Gastroesophageal sphincter (tissue), 3 donors: ENCODE data around the gene SDHA.
"Not testable (repeated sequence)": the region's sequence is repeated elsewhere in the genome, so short reads cannot be mapped to it uniquely, and the experiment has no call there.

ENCODE experiments used
- CTCF ChIP-seq, 4 experiments: fragments of 200-600 bp in 2 of 4; fragments of 450-650 bp in 2 of 4; sonication (generic) in 1 of 4; IDR thresholded peaks; one replicate each; pipeline ENCODE4 v1.5.1; 2017 to 2019; ENCODE audit warnings: antibody characterized with exemption in 4 of 4, mild to moderate bottlenecking in 2 of 4, moderate library complexity in 2 of 4
- EP300 ChIP-seq: sonication (generic); formaldehyde crosslinking; IDR thresholded peaks from one replicate; pipeline ENCODE4 v1.6.1; 2017; ENCODE audit warnings: antibody characterized with exemption, mild to moderate bottlenecking
- POLR2A ChIP-seq, 2 donors: fragments of 450-650 bp; IDR thresholded peaks; one replicate each; pipeline ENCODE4 v1.6.1; 2017; ENCODE audit warnings: antibody characterized with exemption in 2 of 2, mild to moderate bottlenecking in 2 of 2, moderate library complexity in 1 of 2
- POLR2AphosphoS5 ChIP-seq: sonication (generic); formaldehyde crosslinking; IDR thresholded peaks from one replicate; pipeline ENCODE4 v1.6.1; 2017; ENCODE audit warnings: antibody characterized with exemption

GRCh38 chr5:237931-238330, 19.8 kb downstream of the SDHA start:
- not testable (repeated sequence) for TF ChIP-seq CTCF (IDR thresholded peaks at IDR 0.05); EP300; POLR2A (IDR thresholded peaks at IDR 0.05); POLR2AphosphoS5
